NOMO-1 treated with DMSO at 0.1 percent for 48 hours (cell line): Measurements from ENCODE around the gene ITGA3.

Source experiments
- DNase-seq: peaks from one replicate; lab custom pipeline; 2025; ENCODE audit not compliant: unreplicated experiment; lab: John Stamatoyannopoulos, UW

Gene ITGA3

GRCh38 chr17:50066995-50067394, 11.1 kb downstream of the ITGA3 start:
- no peak for DNase-seq

GRCh38 chr17:50067996-50068395, 12.1 kb downstream of the ITGA3 start:
- no peak for DNase-seq

- no peak for DNase-seq
Observed at GRCh38 chr17:50070908-50071680, 15.2 kb downstream of the ITGA3 start.

GRCh38 chr17:50071692-50072091, 15.8 kb downstream of the ITGA3 start:
- DNase-seq, result no peak

- no peak for DNase-seq
Observed at GRCh38 chr17:50072130-50072529, 16.2 kb downstream of the ITGA3 start.

- DNase-seq, result no peak
Observed at GRCh38 chr17:50072925-50073324, 17.0 kb downstream of the ITGA3 start.

GRCh38 chr17:50074227-50074626, 18.3 kb downstream of the ITGA3 start:
- no peak for DNase-seq

- DNase-seq, result no peak
Observed at GRCh38 chr17:50075446-50076032, 19.6 kb downstream of the ITGA3 start.

GRCh38 chr17:50076221-50076590, 20.3 kb downstream of the ITGA3 start:
- no peak for DNase-seq

- no peak for DNase-seq
Observed at GRCh38 chr17:50076591-50077235, 20.8 kb downstream of the ITGA3 start.

GRCh38 chr17:50078430-50078829, 22.5 kb downstream of the ITGA3 start:
- DNase-seq, result no peak

- no peak for DNase-seq
Observed at GRCh38 chr17:50079334-50080095, 23.6 kb downstream of the ITGA3 start.

- no peak for DNase-seq
Observed at GRCh38 chr17:50080096-50080480, 24.2 kb downstream of the ITGA3 start.

GRCh38 chr17:50080827-50081226, 24.9 kb downstream of the ITGA3 start:
- DNase-seq, result peak; percentile 35

GRCh38 chr17:50081757-50082156, 25.8 kb downstream of the ITGA3 start:
- DNase-seq, result no peak

- peak; percentile 55 for DNase-seq
Observed at GRCh38 chr17:50087246-50087911, 31.5 kb downstream of the ITGA3 start.

- DNase-seq, result no peak
Observed at GRCh38 chr17:50087912-50088405, 32.0 kb downstream of the ITGA3 start.

- no peak for DNase-seq
Observed at GRCh38 chr17:50088952-50089825, 33.3 kb downstream of the ITGA3 start.

- no peak for DNase-seq
Observed at GRCh38 chr17:50090071-50090470, 34.2 kb downstream of the ITGA3 start.
